Adrenal gland (tissue), 12 donors: ENCODE measurements around the gene NHS. TPM values are rescaled to one million over a fixed set of nuclear protein-coding genes. Genes with fewer than 3 reads are reported as not detected.

ENCODE experiments used
- DNase-seq, 7 donors: peaks; one replicate each; pipeline ENCODE4 v3.0.0-alpha.2; 2019 to 2020
- H3K27ac ChIP-seq, 5 donors: fragments of 200-600 bp; sonication (generic) in 4 of 5; 1 replicate in 3 of 5; 2 replicates in 2 of 5; pipeline versions ENCODE4 v1.5.1 to v1.8.0; 2016 to 2020; ENCODE audit warnings: mild to moderate bottlenecking in 1 of 5
- H3K27me3 ChIP-seq: fragments of 200-600 bp; 2 replicates; pipeline ENCODE4 v1.8.0; 2021
- H3K36me3 ChIP-seq, 2 donors: fragments of 200-600 bp; replicated peaks in 1 of 2; 1 replicate in 1 of 2; 2 replicates in 1 of 2; pipeline versions ENCODE4 v1.5.1 to v1.8.0; 2018 to 2022
- H3K4me1 ChIP-seq, 2 donors: fragments of 200-600 bp; replicated peaks in 1 of 2; 1 replicate in 1 of 2; 2 replicates in 1 of 2; pipeline versions ENCODE4 v1.5.1 to v1.8.0; 2018 to 2021
- H3K4me3 ChIP-seq, 4 donors: fragments of 200-600 bp; sonication (generic) in 3 of 4; one replicate each; pipeline ENCODE4 v1.5.1; 2016 to 2018
- H3K9me3 ChIP-seq, 3 donors: fragments of 200-600 bp; sonication (generic) in 1 of 3; replicated peaks in 1 of 3; 1 replicate in 2 of 3; 2 replicates in 1 of 3; pipeline versions ENCODE4 v1.5.1 to v1.8.0; 2016 to 2021
- POLR2A ChIP-seq, 2 donors: fragments of 450-650 bp; IDR thresholded peaks; one replicate each; pipeline ENCODE4 v1.6.1; 2017; ENCODE audit warnings: antibody characterized with exemption in 2 of 2, mild to moderate bottlenecking in 2 of 2, moderate library complexity in 1 of 2
- WGBS, 4 donors: extraction: QIAGEN DNeasy Blood & Tissue Kit in 2 of 4; methylation state at CpG; one replicate each; pipeline versions ENCODE4 v1.1.5 to v1.1.7; 2013 to 2017; 5-methylcytosine and 5-hydroxymethylcytosine counted together
- intact Hi-C, 2 donors: fragments of 100-400 bp; cut with DNase I; formaldehyde crosslinking; loops; one replicate each; pipeline versions ENCODE4 v1.14.1 to v1.15.0; 2022 to 2023
- polyA plus RNA-seq, 3 donors: library from polyadenylated mRNA; stranded (reverse); fragments of 200-250 nt in 2 of 3; fragments of 350-450 nt in 1 of 3; fragmentation: Illumina TruSeq in 1 of 3; extraction: RNeasy Lipid Tissue Mini Kit (QIAGEN cat#74804) in 1 of 3; gene quantifications; one replicate each; pipeline ENCODE4 v1.2.3, GENCODE V29; 2013 to 2014
- total RNA-seq, 9 donors: library from RNA; depleted of rRNA in 4 of 9; stranded (reverse); fragments of >200 nt in 4 of 9; fragments of 120-200 nt in 1 of 9; fragmentation: NEBNext Ultra II Directional in 1 of 9; extraction: Animal tissue kit (Norgen Biotek cat#: 25700) in 1 of 9; gene quantifications; one replicate each; pipeline versions ENCODE4 v1.1.0 to v1.2.4, GENCODE V29; 2013 to 2023
- TF ChIP-seq, protein P1 (sequence below), 6 experiments: fragments of 450-650 bp in 4 of 6; fragments of 200-600 bp in 2 of 6; sonication (generic) in 1 of 6; IDR thresholded peaks; 1 replicate in 5 of 6; 2 replicates in 1 of 6; pipeline versions ENCODE4 v1.5.1 to v1.8.0; 2016 to 2021; ENCODE audit warnings: antibody characterized with exemption in 6 of 6, mild to moderate bottlenecking in 2 of 6, moderate library complexity in 1 of 6
- donor health status: healthy with polysubstance abuse.
- donor health status: Bipolar disorder and iron deficiency.
- donor health status: DM: yes; HTN: yes; CAD: no.
- donor health status: DM: no; HTN: no; CAD: no.
- donor health status: DM: no; HTN: no; CAD: no.
- donor health status: DM: yes; HTN: yes; CAD: no.

NHS gene
- total and polyA plus RNA-seq, 12 donors = 4.4 to 12.5 (median 6.8) TPM

GRCh38 chrX:17359500-17359899, 15.5 kb upstream of the NHS start:
- no peak for DNase-seq
- intact Hi-C loops = no loop called here
- Histone ChIP-seq H3K9me3 (no peaks in the 10 kb centered on the region), H3K36me3 (no peaks in the 10 kb centered on the region), H3K27ac (no peak overlapping the region), H3K27me3 (no peaks in the 10 kb centered on the region), H3K4me3 (no peak overlapping the region), H3K4me1 (no peaks in the 10 kb centered on the region)
- WGBS, 4 donors = 17 to 49% (median 31%) methylated on average over 3 of the region's 3 CpGs
- TF ChIP-seq, protein P1, sequence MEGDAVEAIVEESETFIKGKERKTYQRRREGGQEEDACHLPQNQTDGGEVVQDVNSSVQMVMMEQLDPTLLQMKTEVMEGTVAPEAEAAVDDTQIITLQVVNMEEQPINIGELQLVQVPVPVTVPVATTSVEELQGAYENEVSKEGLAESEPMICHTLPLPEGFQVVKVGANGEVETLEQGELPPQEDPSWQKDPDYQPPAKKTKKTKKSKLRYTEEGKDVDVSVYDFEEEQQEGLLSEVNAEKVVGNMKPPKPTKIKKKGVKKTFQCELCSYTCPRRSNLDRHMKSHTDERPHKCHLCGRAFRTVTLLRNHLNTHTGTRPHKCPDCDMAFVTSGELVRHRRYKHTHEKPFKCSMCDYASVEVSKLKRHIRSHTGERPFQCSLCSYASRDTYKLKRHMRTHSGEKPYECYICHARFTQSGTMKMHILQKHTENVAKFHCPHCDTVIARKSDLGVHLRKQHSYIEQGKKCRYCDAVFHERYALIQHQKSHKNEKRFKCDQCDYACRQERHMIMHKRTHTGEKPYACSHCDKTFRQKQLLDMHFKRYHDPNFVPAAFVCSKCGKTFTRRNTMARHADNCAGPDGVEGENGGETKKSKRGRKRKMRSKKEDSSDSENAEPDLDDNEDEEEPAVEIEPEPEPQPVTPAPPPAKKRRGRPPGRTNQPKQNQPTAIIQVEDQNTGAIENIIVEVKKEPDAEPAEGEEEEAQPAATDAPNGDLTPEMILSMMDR (IDR thresholded peaks at IDR 0.05) = no peak
- no peak for TF ChIP-seq POLR2A (IDR thresholded peaks at IDR 0.05)

DNA sequence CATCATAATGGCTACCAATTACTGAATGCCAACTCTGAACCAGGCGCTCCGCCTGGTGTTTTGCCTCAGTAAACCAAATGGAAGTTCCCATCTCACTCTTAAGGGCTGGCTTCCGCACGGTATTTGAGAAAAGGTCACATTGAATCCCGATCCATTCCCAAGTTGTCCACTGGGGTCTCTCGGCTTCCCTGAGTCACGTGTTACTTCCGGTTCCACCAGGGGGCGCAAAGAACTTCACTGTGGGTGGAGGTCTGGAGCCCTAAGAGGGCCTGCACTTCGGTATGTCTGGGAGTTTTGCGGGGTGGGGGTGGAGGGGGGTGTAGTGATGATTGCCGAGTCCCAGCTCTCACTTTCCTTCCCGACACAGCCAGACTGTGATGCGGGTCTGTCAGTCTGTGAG, 13.4 kb upstream of the NHS start:
- Histone ChIP-seq H3K9me3 (no peaks in the 10 kb centered on the region), H3K4me3 (no peak overlapping the region), H3K27ac (no peak overlapping the region), H3K36me3 (no peaks in the 10 kb centered on the region), H3K27me3 (no peaks in the 10 kb centered on the region), H3K4me1 (no peaks in the 10 kb centered on the region)
- no peak for DNase-seq
- WGBS, 4 donors = 59 to 98% (median 72%) methylated on average over 6 to 14 of the region's 14 CpGs
- intact Hi-C loops = no loop called here
- no peak for TF ChIP-seq POLR2A (IDR thresholded peaks at IDR 0.05)
- TF ChIP-seq, protein P1 (IDR thresholded peaks at IDR 0.05) = peak in 2 of 6 experiments; percentile 13 to 21

DNA sequence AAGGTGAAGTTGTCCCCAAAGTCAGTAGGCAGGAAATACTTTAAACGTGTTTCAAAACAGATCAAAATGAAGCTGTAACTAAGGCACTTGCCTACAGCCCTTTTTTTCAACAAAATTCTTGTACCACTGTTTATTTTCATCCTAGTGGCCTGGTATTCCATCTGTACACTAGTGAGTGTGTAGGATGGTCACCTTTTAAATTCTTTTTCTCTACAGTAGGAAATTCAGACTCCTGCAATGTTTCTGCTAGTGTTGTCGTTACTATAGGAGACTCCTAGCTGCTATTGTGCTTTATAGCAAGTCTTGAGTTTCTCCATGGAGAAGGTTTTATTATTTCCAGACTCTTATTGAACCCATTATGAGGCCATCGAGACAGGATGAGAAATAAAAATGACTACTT, 7.0 kb upstream of the NHS start:
- H3K27ac ChIP-seq = no peak overlapping the region
- WGBS, 4 donors = 65 to 89% (median 82%) methylated on average over 3 of the region's 3 CpGs
- TF ChIP-seq POLR2A (IDR thresholded peaks at IDR 0.05) = no peak
- TF ChIP-seq, protein P1 (IDR thresholded peaks at IDR 0.05) = no peak
- peaks cover 2% of the 10 kb centered on the region for H3K27me3 ChIP-seq
- intact Hi-C loops = no loop called here
- DNase-seq = no peak
- H3K9me3 ChIP-seq = no peaks in the 10 kb centered on the region
- H3K36me3 ChIP-seq = no peaks in the 10 kb centered on the region
- no peaks in the 10 kb centered on the region for H3K4me1 ChIP-seq
- H3K4me3 ChIP-seq = no peak overlapping the region

- no peak for TF ChIP-seq POLR2A (IDR thresholded peaks at IDR 0.05)
- TF ChIP-seq, protein P1 (IDR thresholded peaks at IDR 0.05) = no peak
- Histone ChIP-seq H3K36me3 (no peaks in the 10 kb centered on the region), H3K27me3 (peaks cover 3% of the 10 kb centered on the region), H3K9me3 (no peaks in the 10 kb centered on the region), H3K27ac (no peak overlapping the region), H3K4me1 (no peaks in the 10 kb centered on the region), H3K4me3 (no peak overlapping the region)
- intact Hi-C loops = no loop called here
- WGBS, 4 donors = 61 to 75% (median 65%) methylated on average over 6 of the region's 6 CpGs
- DNase-seq = no peak
Measured at GRCh38 chrX:17369309-17369708, 5.7 kb upstream of the NHS start.
